Neural progenitor cell (in vitro differentiated cells): ENCODE measurements around the gene TXK. TPM values are rescaled to one million over a fixed set of nuclear protein-coding genes. Genes with fewer than 3 reads are reported as not detected.

Experiments used
- DNase-seq: peaks from one replicate; pipeline ENCODE4 v3.0.0-alpha.2; 2016; ENCODE audit warnings: low spot score
- H2AFZ ChIP-seq: fragments of 200-600 bp; sonication (generic); replicated peaks from 2 replicates; pipeline ENCODE4 v1.6.1; 2016; ENCODE audit warnings: antibody characterized with exemption
- H3F3A ChIP-seq: fragments of 200-600 bp; sonication (generic); 2 replicates; pipeline ENCODE4 v1.6.1; 2016; ENCODE audit warnings: antibody characterized with exemption, low read depth
- H3K27ac ChIP-seq: fragments of 200-600 bp; sonication (generic); 2 replicates; pipeline ENCODE4 v1.5.1; 2016; ENCODE audit warnings: mild to moderate bottlenecking
- H3K27me3 ChIP-seq: fragments of 200-600 bp; sonication (generic); 2 replicates; pipeline ENCODE4 v1.6.1; 2016; ENCODE audit warnings: mild to moderate bottlenecking, moderate library complexity
- H3K36me3 ChIP-seq: fragments of 200-600 bp; sonication (generic); 2 replicates; pipeline ENCODE4 v1.5.1; 2016
- H3K4me1 ChIP-seq: fragments of 200-600 bp; sonication (generic); 2 replicates; pipeline ENCODE4 v1.6.1; 2016; ENCODE audit warnings: mixed run types
- H3K4me2 ChIP-seq: fragments of 200-600 bp; sonication (generic); 2 replicates; pipeline ENCODE4 v1.6.1; 2016
- H3K4me3 ChIP-seq: fragments of 200-600 bp; sonication (generic); 2 replicates; pipeline ENCODE4 v1.5.1; 2016
- H3K79me2 ChIP-seq: fragments of 200-600 bp; sonication (generic); 2 replicates; pipeline ENCODE4 v1.6.1; 2016; ENCODE audit warnings: low read depth
- H3K9ac ChIP-seq: fragments of 200-600 bp; sonication (generic); 2 replicates; pipeline ENCODE4 v1.6.1; 2016
- H3K9me3 ChIP-seq: fragments of 200-600 bp; sonication (generic); 2 replicates; pipeline ENCODE4 v1.5.1; 2016; ENCODE audit warnings: low read depth
- H4K20me1 ChIP-seq: fragments of 200-600 bp; sonication (generic); 2 replicates; pipeline ENCODE4 v1.6.1; 2016; ENCODE audit warnings: low read depth
- H3K27ac Mint-ChIP-seq: 3 replicates; pipeline ENCODE4 v1.8.0; 2021; ENCODE audit warnings: mixed read lengths
- H3K27me3 Mint-ChIP-seq: 2 replicates; pipeline ENCODE4 v1.8.0; 2022; ENCODE audit warnings: low read depth, mild to moderate bottlenecking, inconsistent platforms, moderate library complexity, mixed read lengths; ENCODE audit not compliant: insufficient read depth
- H3K36me3 Mint-ChIP-seq: 3 replicates; pipeline ENCODE4 v1.8.0; 2021; ENCODE audit warnings: mixed read lengths
- H3K4me1 Mint-ChIP-seq: 3 replicates; pipeline ENCODE4 v1.8.0; 2021; ENCODE audit warnings: mixed read lengths
- H3K4me3 Mint-ChIP-seq: 3 replicates; pipeline ENCODE4 v1.8.0; 2021; ENCODE audit warnings: mild to moderate bottlenecking, moderate library complexity, mixed read lengths
- H3K9me3 Mint-ChIP-seq: 3 replicates; pipeline ENCODE4 v1.8.0; 2020; ENCODE audit warnings: mixed read lengths
- small RNA-seq: library from RNA; depleted of rRNA; stranded (forward); fragments of <200 nt; gene quantifications from one replicate; pipeline ENCODE3, GENCODE V24; 2015
- total RNA-seq: library from RNA; depleted of rRNA; stranded (reverse); fragments of >200 nt; gene quantifications from 2 replicates; pipeline ENCODE4 v1.2.3, GENCODE V29; 2015; ENCODE audit warnings: low replicate concordance
- TF ChIP-seq, protein P1 (sequence below): fragments of 200-600 bp; sonication (generic); IDR thresholded peaks from 2 replicates; pipeline ENCODE4 v1.5.1; 2017; ENCODE audit warnings: antibody characterized with exemption, mild to moderate bottlenecking

Gene TXK
- total RNA-seq, 1 donor from 2014 or later: not detected

DNA sequence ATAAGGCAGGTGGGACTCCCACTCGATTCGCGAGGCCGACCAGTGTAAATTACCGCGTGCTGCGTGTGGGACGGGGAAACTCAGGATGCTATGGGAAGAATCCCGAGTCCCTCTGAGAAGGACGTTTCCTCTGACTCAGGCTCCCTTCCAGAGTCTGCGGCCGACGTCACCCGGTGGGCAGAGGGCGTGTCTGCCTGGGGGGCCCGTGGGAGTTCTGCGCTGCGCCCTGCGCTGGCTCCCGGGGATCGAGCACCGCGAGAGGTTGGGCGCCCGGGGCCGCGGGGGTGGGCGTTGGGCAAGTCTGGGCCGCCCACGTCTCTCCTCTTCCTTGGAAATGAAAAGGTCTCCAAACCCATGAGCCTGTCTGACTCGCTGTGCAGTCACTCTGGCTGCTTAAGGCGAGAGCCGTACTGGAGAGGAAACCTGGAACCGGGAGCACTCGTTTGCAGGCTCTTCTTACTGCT is 116.9 kb downstream of the TXK start:
- Histone ChIP-seq H3K36me3 (no peaks in the 10 kb centered on the region), H3K27me3 (peaks cover 27% of the 10 kb centered on the region), H4K20me1 (no peaks in the 10 kb centered on the region), H3K4me1 (no peaks in the 10 kb centered on the region), H2AFZ (peak overlapping the region; percentile 92), H3F3A (peaks cover 9% of the 10 kb centered on the region), H3K9me3 (no peaks in the 10 kb centered on the region), H3K9ac (no peak overlapping the region), H3K79me2 (no peaks in the 10 kb centered on the region), H3K27ac (no peak overlapping the region), H3K4me3 (peak overlapping the region; percentile 66), H3K4me2 (peak overlapping the region; percentile 81)
- Mint-ChIP-seq H3K36me3 (no peaks in the 10 kb centered on the region), H3K4me3 (peak overlapping the region; percentile 84), H3K27me3 (peaks cover 33% of the 10 kb centered on the region), H3K27ac (no peak overlapping the region), H3K4me1 (peaks cover 5% of the 10 kb centered on the region), H3K9me3 (peaks cover 6% of the 10 kb centered on the region)
- DNase-seq: peak; percentile 61
- TF ChIP-seq, protein P1, sequence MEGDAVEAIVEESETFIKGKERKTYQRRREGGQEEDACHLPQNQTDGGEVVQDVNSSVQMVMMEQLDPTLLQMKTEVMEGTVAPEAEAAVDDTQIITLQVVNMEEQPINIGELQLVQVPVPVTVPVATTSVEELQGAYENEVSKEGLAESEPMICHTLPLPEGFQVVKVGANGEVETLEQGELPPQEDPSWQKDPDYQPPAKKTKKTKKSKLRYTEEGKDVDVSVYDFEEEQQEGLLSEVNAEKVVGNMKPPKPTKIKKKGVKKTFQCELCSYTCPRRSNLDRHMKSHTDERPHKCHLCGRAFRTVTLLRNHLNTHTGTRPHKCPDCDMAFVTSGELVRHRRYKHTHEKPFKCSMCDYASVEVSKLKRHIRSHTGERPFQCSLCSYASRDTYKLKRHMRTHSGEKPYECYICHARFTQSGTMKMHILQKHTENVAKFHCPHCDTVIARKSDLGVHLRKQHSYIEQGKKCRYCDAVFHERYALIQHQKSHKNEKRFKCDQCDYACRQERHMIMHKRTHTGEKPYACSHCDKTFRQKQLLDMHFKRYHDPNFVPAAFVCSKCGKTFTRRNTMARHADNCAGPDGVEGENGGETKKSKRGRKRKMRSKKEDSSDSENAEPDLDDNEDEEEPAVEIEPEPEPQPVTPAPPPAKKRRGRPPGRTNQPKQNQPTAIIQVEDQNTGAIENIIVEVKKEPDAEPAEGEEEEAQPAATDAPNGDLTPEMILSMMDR: no peak

Small RNA genes within 50 kb of the gene (small RNA-seq; reads per million reads assigned to genes)
- gene RF00019: not detected
- gene RF00026: not detected
- gene RNU6-838P: not detected

Other genes starting within 250 kb of the TXK start
- 18.1 and 33.2 TPM in 2 replicates for gene NFXL1, start 219.7 kb downstream of the TXK start, total RNA-seq
- gene CNGA1, start 117.6 kb downstream of the TXK start, total RNA-seq: 0.37 and 1.5 TPM in 2 replicates
- 0.84 and 1.2 TPM in 2 replicates for gene NIPAL1, start 117.5 kb downstream of the TXK start, total RNA-seq
- gene TEC, start 135.6 kb upstream of the TXK start, total RNA-seq: 0.22 TPM in 1 of 2 replicates, not detected in the other
- gene SLAIN2, start 207.3 kb upstream of the TXK start, total RNA-seq: 25.4 and 44.0 TPM in 2 replicates